Measurements from ENCODE around the gene FCRLB. TPM values are rescaled to one million over a fixed set of nuclear protein-coding genes. Genes with fewer than 3 reads are reported as not detected.
A peak's percentile ranks its signal among the peaks of the same experiment; 100 is the strongest.

Gene FCRLB
- total and polyA plus RNA-seq, 9 of the 15 experiments (the other 6 are each of a cell fraction or from before 2014, with no cell fraction given) = 0.20 to 4.6 (median 1.3) TPM

GRCh38 chr1:161727256-161727924, 6.0 kb downstream of the FCRLB start (continued):
- TF ChIP-seq ZBTB43 (CRISPR knock-in tag; IDR thresholded peaks at IDR 0.05) (no peak), GTF3C2 (IDR thresholded peaks at IDR 0.05; ENCODE audit: borderline replicate concordance, extremely low read depth, insufficient read length) (no peak), ERF (CRISPR knock-in tag; IDR thresholded peaks at IDR 0.05) (no peak), ZEB2 (IDR thresholded peaks at IDR 0.05) (no peak), ZNF507 (tag; conservative IDR thresholded peaks at IDR 0.05) (no peak), MCM2 (IDR thresholded peaks at IDR 0.05; ENCODE audit: low read depth) (no peak), ZNF77 (CRISPR knock-in tag; IDR thresholded peaks at IDR 0.05) (no peak), SP1 (CRISPR knock-in tag; IDR thresholded peaks at IDR 0.05) (peak; percentile 17; the same call in 1 of the 2 replicates), SUPT5H (IDR thresholded peaks at IDR 0.05) (peak; percentile 82), ZNF165 (CRISPR knock-in tag; IDR thresholded peaks at IDR 0.05; ENCODE audit: borderline replicate concordance) (no peak), NONO (IDR thresholded peaks at IDR 0.05; ENCODE audit: low read depth in 2 of 2, low read length in 1 of 2) (0 out of 4 replicates have a peak, but pooled peaks of 1 of the 2 experiments have one; percentile 18), ZNF140 (CRISPR knock-in tag; IDR thresholded peaks at IDR 0.05) (no peak), POLR2AphosphoS5 (IDR thresholded peaks at IDR 0.05; ENCODE audit: control insufficient read depth, insufficient read depth, low read depth, low read length) (no peak), E2F1 (CRISPR knock-in tag; IDR thresholded peaks at IDR 0.05) (no peak), E2F3 (CRISPR knock-in tag; IDR thresholded peaks at IDR 0.05) (no peak), STAG1 (CRISPR knock-in tag; IDR thresholded peaks at IDR 0.05; ENCODE audit: borderline replicate concordance) (no peak)

All from K562 (cell line).